Measurements from ENCODE around the gene FANCI. TPM values are rescaled to one million over a fixed set of nuclear protein-coding genes. Genes with fewer than 3 reads are reported as not detected.

FANCI gene
- total RNA-seq, 3 donors from 2014 or later: 7.6 to 9.9 (median 7.9) TPM

DNA sequence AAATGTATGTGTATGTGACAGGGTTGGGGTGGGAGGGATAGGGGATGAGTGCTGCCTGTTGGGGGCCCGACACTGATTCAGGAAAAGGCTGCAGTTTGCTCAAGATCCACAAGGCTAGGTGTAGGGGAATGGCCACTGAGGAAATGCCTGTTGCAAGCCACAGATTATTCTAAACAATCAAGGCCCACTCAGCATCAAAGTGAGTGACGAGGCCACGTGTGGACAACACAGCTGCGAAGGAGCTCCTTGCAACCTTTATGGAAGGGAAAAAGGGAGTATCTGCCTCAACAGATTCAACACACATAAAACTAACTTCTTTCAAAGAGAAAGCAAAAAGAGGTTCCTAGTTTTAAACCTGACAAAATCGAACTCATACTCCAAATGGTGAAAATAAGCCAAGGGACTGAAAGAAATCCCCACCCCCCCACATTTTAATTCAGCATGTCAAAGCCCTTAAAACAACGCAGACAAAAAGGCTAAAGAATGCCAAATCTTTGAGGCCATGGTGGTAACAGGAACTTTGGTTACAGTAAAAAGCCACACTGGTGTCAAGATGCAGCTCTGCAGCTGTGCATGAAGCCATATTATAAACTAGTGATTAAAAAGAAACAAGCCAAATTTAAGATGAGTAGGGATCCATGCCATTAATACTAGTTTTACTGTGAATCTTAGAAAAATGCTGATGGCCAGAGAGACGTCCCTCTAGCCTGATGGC, 87.3 kb downstream of the FANCI start:
- Histone ChIP-seq H3K4me3 (no peak overlapping the region), H3K36me3 (peaks cover 3% of the 10 kb centered on the region), H3K4me1 (peaks cover 6 to 12% of the 10 kb centered on the region in 2 donors), H3K27me3 (no peaks in the 10 kb centered on the region), H3K9me3 (no peaks in the 10 kb centered on the region), H3K27ac (no peak overlapping the region)
- TF ChIP-seq POLR2AphosphoS5 (IDR thresholded peaks at IDR 0.05): no peak
- TF ChIP-seq CTCF (IDR thresholded peaks at IDR 0.05): no peak
- no peak for TF ChIP-seq POLR2A (IDR thresholded peaks at IDR 0.05)
- intact Hi-C loops (cut with DNase I; ENCODE audit: low total_unique reads): loop anchor here (5.0 kb wide), 1 partner anchor 341 kb away; no protein-coding TSS in a partner anchor
- no peak for DNase-seq (ENCODE audit: low spot score in 2 of 2)

GRCh38 chr15:89332446-89332845, 88.7 kb downstream of the FANCI start:
- intact Hi-C loops (cut with DNase I; ENCODE audit: low total_unique reads): loop anchor here (5.0 kb wide), 1 partner anchor 340 kb away; no protein-coding TSS in a partner anchor
- Histone ChIP-seq H3K9me3 (no peaks in the 10 kb centered on the region), H3K36me3 (peaks cover 3% of the 10 kb centered on the region), H3K27me3 (no peaks in the 10 kb centered on the region), H3K4me3 (peak overlapping the region in 1 of 3 donors; percentile 97), H3K4me1 (peaks cover 6 to 12% of the 10 kb centered on the region in 2 donors), H3K27ac (no peak overlapping the region)
- TF ChIP-seq POLR2A (IDR thresholded peaks at IDR 0.05) (no peak), POLR2AphosphoS5 (IDR thresholded peaks at IDR 0.05) (no peak), CTCF (IDR thresholded peaks at IDR 0.05) (no peak)
- DNase-seq (ENCODE audit: low spot score in 2 of 2): no peak

DNA sequence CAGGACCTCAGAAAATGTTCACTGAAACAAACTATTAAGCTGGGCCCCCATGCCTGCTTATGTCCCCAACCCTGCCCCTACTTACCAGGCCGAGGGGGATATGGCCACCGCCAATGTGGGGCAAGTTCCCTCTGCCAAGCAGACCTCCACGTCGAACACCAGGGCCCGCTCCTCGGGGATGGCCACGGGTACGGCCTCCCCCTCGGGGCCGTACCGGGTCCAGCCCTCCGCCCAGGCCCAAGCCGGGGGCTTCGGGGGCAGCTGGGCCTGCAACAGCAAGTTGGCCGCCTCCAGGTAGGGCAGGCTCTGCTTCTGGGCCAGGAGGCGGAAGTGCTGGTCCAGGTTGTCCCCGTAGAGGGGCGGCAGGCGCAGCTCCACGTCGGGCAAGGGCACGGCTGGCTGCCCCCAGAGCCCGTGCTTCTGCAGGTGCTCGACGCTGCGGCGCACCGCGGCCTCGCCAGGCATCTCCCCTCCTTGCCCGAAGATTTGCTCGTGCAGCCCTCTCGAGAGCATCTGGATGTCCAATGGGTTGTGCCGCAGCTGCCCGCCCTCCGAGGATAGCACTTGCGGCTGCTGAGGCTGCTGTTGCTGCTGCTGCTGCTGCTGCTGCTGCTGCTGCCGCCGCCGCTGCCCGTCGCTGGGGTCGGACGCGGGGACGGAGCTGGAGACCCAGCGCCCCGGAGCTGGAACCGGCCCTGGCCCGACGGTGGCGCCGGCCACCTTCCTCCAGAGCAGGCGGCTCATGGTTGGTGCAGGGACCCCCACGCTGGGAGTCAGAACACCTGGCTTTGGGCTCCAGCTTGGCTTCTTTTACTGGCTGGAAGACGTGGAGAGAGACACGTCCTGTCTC, 89.5 kb downstream of the FANCI start:
- intact Hi-C loops (cut with DNase I; ENCODE audit: low total_unique reads): loop anchor here (5.0 kb wide), 1 partner anchor 339 kb away; no protein-coding TSS in a partner anchor
- peak overlapping the region; percentile 72 to 97 (median 94) for H3K4me3 ChIP-seq
- no peaks in the 10 kb centered on the region for H3K9me3 ChIP-seq
- H3K4me1 ChIP-seq: peaks cover 6 to 12% of the 10 kb centered on the region in 2 donors
- no peak for TF ChIP-seq POLR2AphosphoS5 (IDR thresholded peaks at IDR 0.05)
- no peak for TF ChIP-seq CTCF (IDR thresholded peaks at IDR 0.05)
- TF ChIP-seq POLR2A (IDR thresholded peaks at IDR 0.05): no peak
- H3K36me3 ChIP-seq: peaks cover 3% of the 10 kb centered on the region
- H3K27me3 ChIP-seq: no peaks in the 10 kb centered on the region
- DNase-seq (ENCODE audit: low spot score in 2 of 2): no peak
- no peak overlapping the region for H3K27ac ChIP-seq

GRCh38 chr15:89333959-89334509, 90.3 kb downstream of the FANCI start:
- intact Hi-C loops (cut with DNase I; ENCODE audit: low total_unique reads): loop anchor here (5.0 kb wide), 1 partner anchor 338 kb away; no protein-coding TSS in a partner anchor
- no peak for TF ChIP-seq CTCF (IDR thresholded peaks at IDR 0.05)
- no peak for TF ChIP-seq POLR2AphosphoS5 (IDR thresholded peaks at IDR 0.05)
- no peak for TF ChIP-seq POLR2A (IDR thresholded peaks at IDR 0.05)
- Histone ChIP-seq H3K9me3 (no peaks in the 10 kb centered on the region), H3K27ac (peak overlapping the region; percentile 90 to 97), H3K27me3 (no peaks in the 10 kb centered on the region), H3K36me3 (peaks cover 3% of the 10 kb centered on the region), H3K4me1 (peaks cover 6 to 12% of the 10 kb centered on the region in 2 donors), H3K4me3 (peak overlapping the region; percentile 72 to 97 (median 94))
- DNase-seq (ENCODE audit: low spot score in 2 of 2): no peak
